Stimulated activated CD4-positive, alpha-beta T cell treated with anti-CD3 and anti-CD28 coated beads, Interleukin-15, amount 100 ng/mL, for 48 hours (primary cell): ENCODE measurements around the gene CCDC93.

Source experiments
- DNase-seq, 2 donors: peaks; one replicate each; pipeline ENCODE4 v3.0.0-alpha.2; 2020; ENCODE audit warnings: low read depth in 2 of 2

CCDC93 gene

GRCh38 chr2:118013724-118014491, at the start of gene CCDC93:
TSS of gene CCDC93 (minus strand) at chr2:118014070. CDS start at chr2:118013995, 75 bp downstream.
- DNase-seq, result peak; percentile 69 to 81

GRCh38 chr2:118062669-118063068, 48.8 kb upstream of the CCDC93 start:
- no peak for DNase-seq

- no peak for DNase-seq
Observed at GRCh38 chr2:118062048-118062447, 48.2 kb upstream of the CCDC93 start.

GRCh38 chr2:118061135-118061955, 47.5 kb upstream of the CCDC93 start:
- DNase-seq, result no peak

GRCh38 chr2:118059919-118060478, 46.1 kb upstream of the CCDC93 start:
- DNase-seq, result no peak

- no peak for DNase-seq
Observed at GRCh38 chr2:118058951-118059350, 45.1 kb upstream of the CCDC93 start.

GRCh38 chr2:118056801-118057200, 42.9 kb upstream of the CCDC93 start:
- no peak for DNase-seq

GRCh38 chr2:118056165-118056534, 42.3 kb upstream of the CCDC93 start:
- no peak for DNase-seq

- no peak for DNase-seq
Observed at GRCh38 chr2:118055512-118056164, 41.8 kb upstream of the CCDC93 start.

GRCh38 chr2:118054213-118055008, 40.5 kb upstream of the CCDC93 start:
- DNase-seq, result no peak

- DNase-seq, result no peak
Observed at GRCh38 chr2:118053681-118054080, 39.8 kb upstream of the CCDC93 start.

GRCh38 chr2:118052474-118052873, 38.6 kb upstream of the CCDC93 start:
- DNase-seq, result no peak

- no peak for DNase-seq
Observed at GRCh38 chr2:118051826-118052358, 38.0 kb upstream of the CCDC93 start.

GRCh38 chr2:118050974-118051373, 37.1 kb upstream of the CCDC93 start:
- DNase-seq, result no peak

GRCh38 chr2:118050386-118050785, 36.5 kb upstream of the CCDC93 start:
- no peak for DNase-seq

GRCh38 chr2:118049816-118050140, 35.9 kb upstream of the CCDC93 start:
- no peak for DNase-seq

GRCh38 chr2:118049140-118049815, 35.4 kb upstream of the CCDC93 start:
- no peak for DNase-seq

- no peak for DNase-seq
Observed at GRCh38 chr2:118048401-118048800, 34.5 kb upstream of the CCDC93 start.

GRCh38 chr2:118047380-118047826, 33.5 kb upstream of the CCDC93 start:
- no peak for DNase-seq

GRCh38 chr2:118046634-118047210, 32.9 kb upstream of the CCDC93 start:
- DNase-seq, result no peak
